Fibroblast of lung (primary cell): ENCODE measurements around the gene SULT4A1. TPM values are rescaled to one million over a fixed set of nuclear protein-coding genes. Genes with fewer than 3 reads are reported as not detected.

Experiments
- DNase-seq, 2 donors: peaks; one replicate each; pipeline versions ENCODE4 v3.0.0 to v3.0.0-alpha.2; 2010; ENCODE audit warnings: low read depth in 2 of 2
- H2AFZ ChIP-seq: 2 replicates; pipeline ENCODE4 v1.5.1; 2012; ENCODE audit warnings: low read length, control low read depth, inconsistent platforms
- H3K27ac ChIP-seq: 2 replicates; pipeline ENCODE4 v1.5.1; 2011; ENCODE audit warnings: low read length, control low read depth; ENCODE audit not compliant: insufficient read depth
- H3K27me3 ChIP-seq: 2 replicates; pipeline ENCODE4 v1.5.1; 2011; ENCODE audit warnings: mild to moderate bottlenecking, low read length; ENCODE audit not compliant: control insufficient read depth, insufficient read depth
- H3K36me3 ChIP-seq: 2 replicates; pipeline ENCODE4 v1.5.1; 2011; ENCODE audit warnings: low read length; ENCODE audit not compliant: control insufficient read depth, insufficient read depth
- H3K4me1 ChIP-seq: 2 replicates; pipeline ENCODE4 v1.5.1; 2011; ENCODE audit warnings: low read length; ENCODE audit not compliant: control insufficient read depth, insufficient read depth; ENCODE audit errors: extremely low read depth
- H3K4me2 ChIP-seq: 2 replicates; pipeline ENCODE4 v1.5.1; 2011; ENCODE audit warnings: low read length, control low read depth; ENCODE audit not compliant: insufficient read depth; ENCODE audit errors: extremely low read depth
- H3K4me3 ChIP-seq, 4 experiments: fragments of 200-600 bp in 1 of 4; sonication (generic) in 1 of 4; replicated peaks in 1 of 4; 2 replicates each; pipeline ENCODE4 v1.5.1; 2011 to 2016; ENCODE audit warnings: low read length in 4 of 4, low read depth in 3 of 4, mild to moderate bottlenecking in 3 of 4, control low read depth in 2 of 4, inconsistent platforms in 1 of 4, mixed read lengths in 1 of 4; ENCODE audit not compliant: insufficient read depth in 1 of 4; ENCODE audit errors: control extremely low read depth in 1 of 4
- H3K79me2 ChIP-seq: 2 replicates; pipeline ENCODE4 v1.5.1; 2012; ENCODE audit warnings: mild to moderate bottlenecking, low read length, inconsistent platforms; ENCODE audit not compliant: control insufficient read depth, insufficient read depth
- H3K9ac ChIP-seq: 2 replicates; pipeline ENCODE4 v1.5.1; 2011; ENCODE audit warnings: mild to moderate bottlenecking, low read length, control low read depth; ENCODE audit not compliant: insufficient read depth
- H3K9me3 ChIP-seq: 2 replicates; pipeline ENCODE4 v1.5.1; 2012; ENCODE audit warnings: low read depth, low read length; ENCODE audit not compliant: control insufficient read depth, insufficient read depth
- H4K20me1 ChIP-seq: 2 replicates; pipeline ENCODE4 v1.5.1; 2011; ENCODE audit warnings: low read length; ENCODE audit not compliant: control insufficient read depth, insufficient read depth; ENCODE audit errors: extremely low read depth
- CTCF ChIP-seq, 2 donors: IDR thresholded peaks in 1 of 2; conservative IDR thresholded peaks in 1 of 2; 1 replicate in 1 of 2; 2 replicates in 1 of 2; pipeline ENCODE4 v1.5.1; 2011 to 2012; ENCODE audit warnings: low read length in 2 of 2, control low read depth in 1 of 2, inconsistent platforms in 1 of 2, low read depth in 1 of 2, mild to moderate bottlenecking in 1 of 2
- EZH2 ChIP-seq: IDR thresholded peaks from 2 replicates; pipeline ENCODE4 v1.5.1; 2012; ENCODE audit warnings: low read length, control low read depth, mild to moderate bottlenecking; ENCODE audit errors: missing control alignments
- polyA plus RNA-seq, 2 donors: library from polyadenylated mRNA; depleted of rRNA in 1 of 2; stranded (reverse) in 1 of 2; unstranded in 1 of 2; fragments of >200 nt; gene quantifications; 2 replicates each; pipeline ENCODE4 v1.2.1, GENCODE V29; 2011 to 2012; ENCODE audit warnings: missing spikeins in 1 of 2
- total RNA-seq: library from RNA; depleted of rRNA; stranded (reverse); fragments of >200 nt; gene quantifications from 2 replicates; pipeline ENCODE4 v1.2.1, GENCODE V29; 2014

The SULT4A1 gene
- total and polyA plus RNA-seq, 2 donors (not counting 1 experiment from before 2014, with no cell fraction given): 0.16 to 0.50 TPM

GRCh38 chr22:43845981-43846380, 16.3 kb downstream of the SULT4A1 start:
- H3K27ac ChIP-seq: no peak overlapping the region
- H4K20me1 ChIP-seq: no peaks in the 10 kb centered on the region
- H3K36me3 ChIP-seq: no peaks in the 10 kb centered on the region
- no peak overlapping the region for H3K9ac ChIP-seq
- no peak overlapping the region for H3K4me3 ChIP-seq
- no peaks in the 10 kb centered on the region for H3K9me3 ChIP-seq
- H3K79me2 ChIP-seq: no peaks in the 10 kb centered on the region
- peaks cover 13% of the 10 kb centered on the region for H3K27me3 ChIP-seq
- no peak for DNase-seq
- no peaks in the 10 kb centered on the region for H3K4me1 ChIP-seq
- H3K4me2 ChIP-seq: no peak overlapping the region
- no peak overlapping the region for H2AFZ ChIP-seq
- no peak for TF ChIP-seq EZH2
- no peak for TF ChIP-seq CTCF (conservative IDR thresholded peaks at IDR 0.05 in 1 of 2, IDR thresholded peaks at IDR 0.05 in 1 of 2; ENCODE audit: low read depth in 1 of 2, low read length in 2 of 2)

GRCh38 chr22:43844560-43845545, 17.5 kb downstream of the SULT4A1 start:
- no peaks in the 10 kb centered on the region for H4K20me1 ChIP-seq
- no peak overlapping the region for H3K4me3 ChIP-seq
- no peak overlapping the region for H3K27ac ChIP-seq

More at GRCh38 chr22:43844560-43845545, 17.5 kb downstream of the SULT4A1 start:
- H3K27me3 ChIP-seq: peaks cover 5% of the 10 kb centered on the region
- H3K4me2 ChIP-seq: no peak overlapping the region
- H3K79me2 ChIP-seq: no peaks in the 10 kb centered on the region
- no peaks in the 10 kb centered on the region for H3K9me3 ChIP-seq
- no peaks in the 10 kb centered on the region for H3K4me1 ChIP-seq
- no peaks in the 10 kb centered on the region for H3K36me3 ChIP-seq
- no peak for TF ChIP-seq EZH2
- no peak for TF ChIP-seq CTCF (conservative IDR thresholded peaks at IDR 0.05 in 1 of 2, IDR thresholded peaks at IDR 0.05 in 1 of 2; ENCODE audit: low read depth in 1 of 2, low read length in 2 of 2)
- no peak for DNase-seq
- H2AFZ ChIP-seq: no peak overlapping the region
- H3K9ac ChIP-seq: no peak overlapping the region
